GM12864 (cell line): ENCODE results near the gene CCDC200.
A peak's percentile ranks its signal among the peaks of the same experiment; 100 is the strongest.

Experiments
- DNase-seq: peaks from one replicate; pipeline ENCODE4 v3.0.0-alpha.2; 2011; ENCODE audit warnings: low read depth
- H3K4me3 ChIP-seq: 2 replicates; pipeline ENCODE4 v1.5.1; 2011; ENCODE audit warnings: mild to moderate bottlenecking, low read depth, low read length, control low read depth
- TF ChIP-seq, protein P1 (sequence below): IDR thresholded peaks from 2 replicates; pipeline ENCODE4 v1.5.1; 2011; ENCODE audit warnings: low read depth, mild to moderate bottlenecking, moderate library complexity, low read length, control low read depth, inconsistent platforms; ENCODE audit errors: missing control alignments

The CCDC200 gene

DNA sequence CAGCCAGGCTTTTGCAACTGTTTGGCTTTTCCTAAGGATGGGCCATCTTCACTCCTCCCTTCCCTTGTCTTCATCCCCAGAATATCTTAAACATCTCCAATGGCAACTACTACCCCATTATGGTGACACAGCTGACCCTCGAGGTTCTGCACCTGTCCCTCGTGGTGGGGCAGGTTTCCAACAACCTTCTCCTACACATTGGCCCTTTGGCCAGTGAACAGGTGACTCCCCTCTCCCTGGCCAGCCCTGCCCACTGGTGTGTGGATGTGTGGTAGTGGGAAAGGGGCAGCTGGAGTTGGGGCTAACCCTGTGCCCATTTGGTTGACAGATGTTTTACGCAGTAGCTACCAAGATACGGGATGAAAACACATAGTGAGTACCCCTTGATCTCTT is 12.1 kb downstream of the CCDC200 start:
- H3K4me3 ChIP-seq = no peak overlapping the region
- no peak for DNase-seq
- TF ChIP-seq, protein P1, sequence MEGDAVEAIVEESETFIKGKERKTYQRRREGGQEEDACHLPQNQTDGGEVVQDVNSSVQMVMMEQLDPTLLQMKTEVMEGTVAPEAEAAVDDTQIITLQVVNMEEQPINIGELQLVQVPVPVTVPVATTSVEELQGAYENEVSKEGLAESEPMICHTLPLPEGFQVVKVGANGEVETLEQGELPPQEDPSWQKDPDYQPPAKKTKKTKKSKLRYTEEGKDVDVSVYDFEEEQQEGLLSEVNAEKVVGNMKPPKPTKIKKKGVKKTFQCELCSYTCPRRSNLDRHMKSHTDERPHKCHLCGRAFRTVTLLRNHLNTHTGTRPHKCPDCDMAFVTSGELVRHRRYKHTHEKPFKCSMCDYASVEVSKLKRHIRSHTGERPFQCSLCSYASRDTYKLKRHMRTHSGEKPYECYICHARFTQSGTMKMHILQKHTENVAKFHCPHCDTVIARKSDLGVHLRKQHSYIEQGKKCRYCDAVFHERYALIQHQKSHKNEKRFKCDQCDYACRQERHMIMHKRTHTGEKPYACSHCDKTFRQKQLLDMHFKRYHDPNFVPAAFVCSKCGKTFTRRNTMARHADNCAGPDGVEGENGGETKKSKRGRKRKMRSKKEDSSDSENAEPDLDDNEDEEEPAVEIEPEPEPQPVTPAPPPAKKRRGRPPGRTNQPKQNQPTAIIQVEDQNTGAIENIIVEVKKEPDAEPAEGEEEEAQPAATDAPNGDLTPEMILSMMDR = no peak

DNA sequence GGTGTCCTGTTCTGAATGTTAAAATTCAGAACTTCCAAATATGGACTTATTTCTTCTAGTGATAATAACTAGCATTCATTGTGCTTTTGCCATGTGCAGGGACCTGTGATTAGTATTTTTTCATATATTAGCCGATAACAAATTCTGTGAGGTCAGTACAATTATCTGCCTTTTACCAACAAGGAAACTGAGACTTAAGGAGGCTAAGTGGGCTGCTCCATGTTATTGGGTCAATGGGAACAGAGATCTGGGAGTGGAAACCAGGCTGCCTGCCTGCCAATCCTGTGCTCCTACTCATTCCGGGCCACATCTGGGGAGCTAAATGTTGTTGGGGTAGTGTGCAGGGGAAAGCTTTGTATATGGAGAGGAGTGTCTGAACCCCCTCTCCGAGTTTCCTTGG is 13.1 kb downstream of the CCDC200 start:
- TF ChIP-seq, protein P1 = no peak
- H3K4me3 ChIP-seq = no peak overlapping the region
- no peak for DNase-seq

DNA sequence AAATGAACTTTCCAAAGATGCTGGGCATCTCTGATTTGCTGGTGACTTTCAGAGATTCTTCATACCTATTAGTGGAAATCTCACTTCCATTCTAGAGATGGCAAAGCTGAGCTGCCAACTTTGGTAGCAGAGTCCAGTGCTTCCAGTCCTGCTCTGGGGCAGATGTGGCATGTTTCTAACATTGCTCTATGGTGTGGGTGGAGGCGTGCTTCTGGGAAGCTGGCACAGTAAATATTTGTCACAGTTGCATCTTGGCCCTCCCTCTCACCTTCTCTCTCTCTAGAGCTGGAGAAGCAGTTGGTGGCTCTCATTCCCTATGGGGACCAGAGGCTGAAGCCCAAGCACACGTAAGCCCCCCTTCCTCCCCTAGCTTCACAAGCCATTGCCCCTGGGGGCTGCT is 14.9 kb downstream of the CCDC200 start:
- TF ChIP-seq, protein P1 = no peak
- H3K4me3 ChIP-seq = no peak overlapping the region; the same call in 1 of the 2 replicates
- no peak for DNase-seq

DNA sequence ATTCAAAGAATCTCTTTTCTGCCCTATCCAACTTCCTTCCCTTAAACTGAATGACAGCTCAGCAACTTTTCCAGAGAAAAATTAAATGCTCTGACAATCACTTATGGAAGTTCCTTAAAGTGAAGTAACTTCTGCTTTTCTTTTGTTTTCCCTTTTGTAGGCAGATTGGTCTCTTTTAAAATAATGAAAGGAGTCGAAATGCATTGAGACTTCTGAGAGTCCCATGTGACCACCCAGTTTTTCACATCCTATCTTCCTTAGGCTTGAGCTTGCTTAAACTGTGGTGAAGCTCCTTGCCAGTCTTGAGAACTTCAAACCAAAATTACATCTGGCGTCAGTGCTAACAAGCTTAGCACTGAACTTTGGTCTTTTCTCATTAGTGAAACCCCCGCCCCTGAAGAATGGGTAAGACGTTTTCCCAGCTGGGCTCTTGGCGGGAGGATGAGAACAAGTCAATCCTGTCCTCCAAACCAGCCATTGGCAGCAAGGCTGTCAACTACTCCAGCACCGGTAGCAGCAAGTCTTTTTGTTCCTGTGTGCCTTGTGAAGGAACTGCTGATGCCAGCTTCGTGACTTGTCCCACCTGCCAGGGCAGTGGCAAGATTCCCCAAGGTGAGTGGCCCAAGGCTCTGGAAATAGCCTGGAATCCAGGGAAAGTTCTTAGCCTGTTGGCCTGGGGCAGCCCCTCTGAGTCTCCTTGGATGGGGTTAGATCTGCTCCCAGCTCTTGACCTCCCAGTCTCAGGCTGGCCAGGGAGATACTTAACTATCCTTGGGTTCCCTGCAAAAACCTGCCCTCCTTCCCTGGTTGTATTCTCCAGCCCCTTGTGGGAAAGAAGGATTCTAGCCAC is 15.6 kb downstream of the CCDC200 start:
- peak; percentile 44 for DNase-seq
- H3K4me3 ChIP-seq = peak overlapping the region; percentile 73
- TF ChIP-seq, protein P1 = no peak

DNA sequence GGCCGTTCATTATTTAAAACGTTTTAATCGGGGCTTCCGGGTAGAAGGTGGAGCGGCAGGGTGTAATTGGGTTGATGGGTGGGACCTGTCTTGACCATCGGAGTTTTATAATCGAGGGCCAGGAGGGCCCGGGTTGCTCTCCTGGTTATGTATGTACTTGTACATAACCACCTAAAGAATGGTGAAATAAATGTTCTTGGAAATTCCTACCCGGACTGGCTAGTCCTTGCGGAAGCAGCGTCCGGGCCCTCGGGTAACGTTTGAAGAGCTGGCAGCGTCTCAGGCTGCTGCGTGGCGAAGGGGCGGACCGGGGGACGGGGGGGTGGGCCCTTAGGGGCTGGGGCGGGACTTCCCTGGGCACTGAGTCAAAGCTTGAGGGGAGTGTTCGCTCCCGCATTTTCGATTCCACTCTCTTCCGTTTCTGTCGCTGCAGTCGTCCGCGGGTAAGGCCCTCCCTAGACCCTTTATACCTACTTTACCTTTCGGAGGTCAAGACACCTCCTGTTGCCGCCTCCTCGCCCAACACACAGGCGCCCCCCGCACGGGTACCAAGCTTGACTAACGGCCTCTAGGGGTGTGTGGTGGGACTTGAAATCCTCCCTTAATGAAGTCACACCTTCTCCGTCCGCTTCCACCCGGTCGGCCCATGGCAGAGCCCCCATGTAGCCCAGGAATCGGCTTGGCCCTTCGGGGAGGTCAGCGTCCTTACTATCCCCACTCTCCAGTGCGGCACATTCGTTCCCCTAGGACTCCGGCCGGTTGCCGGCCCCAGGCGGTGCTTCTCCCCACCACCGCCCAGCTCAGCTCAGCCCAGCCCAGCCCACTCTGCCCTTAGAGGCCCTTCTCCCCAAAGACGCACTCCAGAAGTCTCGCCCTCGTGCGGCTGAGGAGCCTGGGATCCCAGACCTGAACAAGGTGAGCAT is 16.7 kb downstream of the CCDC200 start, which contains the start of gene TMEM106A:
TSS of gene TMEM106A (plus strand) at position 396 of the 923 bp plus-strand sequence. CDS start 1,167 bp downstream, outside the sequence.
- peak; percentile 56 for DNase-seq
- peak within 1 kb of the TSS; percentile 73 for H3K4me3 ChIP-seq
- TF ChIP-seq, protein P1 = peak; percentile 53

DNA sequence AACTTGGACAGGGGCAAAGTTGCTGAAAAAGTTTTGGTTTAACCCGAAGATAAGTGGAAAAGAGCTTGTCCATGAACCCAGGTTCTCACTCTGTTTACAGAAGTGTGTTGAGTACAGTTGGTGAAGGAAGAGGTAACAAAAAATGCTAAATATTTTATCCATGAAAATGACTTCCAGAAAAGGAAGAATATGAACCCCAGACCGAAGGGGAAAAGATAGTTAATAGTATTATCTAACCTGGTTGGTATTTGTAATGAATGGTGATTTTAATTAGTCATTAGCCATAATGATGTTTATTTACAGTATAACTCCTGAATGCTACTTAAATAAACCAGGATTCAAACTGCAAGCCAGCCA is 17.3 kb downstream of the CCDC200 start:
- H3K4me3 ChIP-seq = peak overlapping the region; percentile 47
- no peak for DNase-seq
- TF ChIP-seq, protein P1 = no peak
